Measurements from ENCODE around the gene ACER2. TPM values are rescaled to one million over a fixed set of nuclear protein-coding genes. Genes with fewer than 3 reads are reported as not detected.

ACER2 gene
- total and polyA plus RNA-seq, 2 donors (not counting 1 experiment from before 2014, with no cell fraction given), result 1.2 to 4.5 TPM

DNA sequence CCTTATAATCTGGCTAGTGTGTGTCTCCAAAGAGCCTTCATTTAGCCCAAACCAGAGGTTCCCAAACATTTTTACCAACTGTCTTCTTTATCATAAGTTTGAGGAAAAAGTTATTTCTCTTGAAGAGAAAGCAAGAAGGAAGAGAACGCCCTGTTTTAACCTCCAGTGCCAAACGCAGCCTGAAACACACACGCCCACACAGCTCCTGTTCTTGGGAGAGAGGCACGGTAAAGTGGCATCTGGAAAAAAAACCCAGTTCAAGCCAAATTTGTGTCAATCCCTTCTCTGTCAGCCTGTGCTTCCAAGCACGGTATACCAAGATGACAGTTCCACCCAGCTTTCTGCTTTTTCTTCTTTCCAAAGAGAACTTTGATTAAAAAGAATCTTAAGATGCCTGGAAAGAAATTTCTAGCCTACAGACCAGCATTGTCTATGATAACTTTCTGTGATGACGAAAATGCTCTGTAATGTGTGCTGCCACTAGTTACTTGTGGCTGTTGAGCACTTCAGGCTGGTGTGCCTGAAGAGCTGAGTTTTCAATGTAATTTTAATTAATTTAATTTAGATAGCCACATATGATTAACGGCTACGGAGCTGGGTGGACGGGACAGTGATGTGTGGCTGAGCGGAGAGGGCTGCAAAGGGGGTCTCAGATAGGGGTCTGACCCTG is 62.3 kb downstream of the ACER2 start:
- H3K4me3 ChIP-seq (replicated peaks in 1 of 4; ENCODE audit: control extremely low read depth in 1 of 4, insufficient read depth in 1 of 4, low read depth in 3 of 4, low read length in 4 of 4), result no peak overlapping the region
- H2AFZ ChIP-seq (ENCODE audit: low read length), result no peak overlapping the region
- H3K36me3 ChIP-seq (ENCODE audit: control insufficient read depth, insufficient read depth, low read length), result no peaks in the 10 kb centered on the region
- H3K27ac ChIP-seq (ENCODE audit: insufficient read depth, low read length), result no peak overlapping the region
- H4K20me1 ChIP-seq (ENCODE audit: control insufficient read depth, extremely low read depth, insufficient read depth, low read length), result no peaks in the 10 kb centered on the region
- peaks cover 4% of the 10 kb centered on the region for H3K4me1 ChIP-seq (ENCODE audit: control insufficient read depth, extremely low read depth, insufficient read depth, low read length)
- H3K79me2 ChIP-seq (ENCODE audit: control insufficient read depth, insufficient read depth, low read length), result no peaks in the 10 kb centered on the region
- peak in 1 of 2 donors; percentile 24 for DNase-seq (ENCODE audit: low read depth in 2 of 2)
- no peak overlapping the region for H3K9ac ChIP-seq (ENCODE audit: insufficient read depth, low read length)
- H3K9me3 ChIP-seq (ENCODE audit: control insufficient read depth, insufficient read depth, low read depth, low read length), result no peaks in the 10 kb centered on the region
- no peak for TF ChIP-seq EZH2 (IDR thresholded peaks at IDR 0.05; ENCODE audit: low read length, missing control alignments)
- TF ChIP-seq, protein P1, sequence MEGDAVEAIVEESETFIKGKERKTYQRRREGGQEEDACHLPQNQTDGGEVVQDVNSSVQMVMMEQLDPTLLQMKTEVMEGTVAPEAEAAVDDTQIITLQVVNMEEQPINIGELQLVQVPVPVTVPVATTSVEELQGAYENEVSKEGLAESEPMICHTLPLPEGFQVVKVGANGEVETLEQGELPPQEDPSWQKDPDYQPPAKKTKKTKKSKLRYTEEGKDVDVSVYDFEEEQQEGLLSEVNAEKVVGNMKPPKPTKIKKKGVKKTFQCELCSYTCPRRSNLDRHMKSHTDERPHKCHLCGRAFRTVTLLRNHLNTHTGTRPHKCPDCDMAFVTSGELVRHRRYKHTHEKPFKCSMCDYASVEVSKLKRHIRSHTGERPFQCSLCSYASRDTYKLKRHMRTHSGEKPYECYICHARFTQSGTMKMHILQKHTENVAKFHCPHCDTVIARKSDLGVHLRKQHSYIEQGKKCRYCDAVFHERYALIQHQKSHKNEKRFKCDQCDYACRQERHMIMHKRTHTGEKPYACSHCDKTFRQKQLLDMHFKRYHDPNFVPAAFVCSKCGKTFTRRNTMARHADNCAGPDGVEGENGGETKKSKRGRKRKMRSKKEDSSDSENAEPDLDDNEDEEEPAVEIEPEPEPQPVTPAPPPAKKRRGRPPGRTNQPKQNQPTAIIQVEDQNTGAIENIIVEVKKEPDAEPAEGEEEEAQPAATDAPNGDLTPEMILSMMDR (conservative IDR thresholded peaks at IDR 0.05 in 1 of 2, IDR thresholded peaks at IDR 0.05 in 1 of 2; ENCODE audit: low read depth in 1 of 2, low read length in 2 of 2), result no peak
- no peak overlapping the region for H3K4me2 ChIP-seq (ENCODE audit: extremely low read depth, insufficient read depth, low read length)
- H3K27me3 ChIP-seq (ENCODE audit: control insufficient read depth, insufficient read depth, low read length), result peaks cover 13% of the 10 kb centered on the region

DNA sequence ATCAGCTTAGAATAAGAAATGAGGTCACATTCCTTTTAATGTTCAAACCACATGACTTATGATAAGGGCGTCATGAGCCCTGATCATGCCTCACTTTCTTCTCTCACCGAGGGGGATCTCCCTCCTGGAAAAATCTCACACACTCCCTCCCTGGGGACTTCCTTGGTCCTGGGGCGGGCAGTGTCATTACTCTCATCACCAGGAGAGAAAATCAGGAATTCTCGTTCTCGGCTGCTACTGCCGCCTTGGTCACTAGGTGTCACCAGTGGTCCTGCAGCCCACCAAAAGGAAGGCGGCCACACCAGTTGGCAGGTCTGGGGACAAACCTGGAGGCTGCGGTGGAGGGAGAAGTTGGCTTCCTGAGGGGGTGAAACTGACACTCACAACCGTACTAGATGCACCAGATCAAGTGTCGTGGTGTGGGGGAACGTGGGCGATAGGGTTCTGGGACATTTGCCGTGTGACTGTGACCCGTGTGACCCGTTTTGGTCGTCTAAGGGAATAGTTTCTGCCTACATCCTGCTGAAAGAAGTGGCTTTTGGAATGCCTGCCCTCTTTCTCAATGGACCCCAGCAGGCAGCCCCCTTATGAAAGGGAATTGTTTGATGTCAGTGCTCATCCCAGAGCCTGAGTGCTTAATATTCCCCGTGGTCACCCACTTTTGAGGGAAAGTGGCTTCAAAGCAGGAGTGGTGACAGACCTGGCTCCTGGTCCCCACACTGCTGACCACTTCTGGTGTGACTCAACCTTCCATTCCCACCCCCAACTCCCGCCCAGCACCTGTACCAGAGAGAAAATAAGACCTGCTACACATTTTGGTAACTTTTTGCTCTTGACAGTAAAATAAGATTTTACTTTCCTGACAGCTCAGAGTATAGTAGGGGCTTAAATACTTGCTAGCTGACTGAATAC is 63.2 kb downstream of the ACER2 start:
- H3K27ac ChIP-seq (ENCODE audit: insufficient read depth, low read length), result no peak overlapping the region
- DNase-seq (ENCODE audit: low read depth in 2 of 2), result peak; percentile 43 to 52
- H4K20me1 ChIP-seq (ENCODE audit: control insufficient read depth, extremely low read depth, insufficient read depth, low read length), result no peaks in the 10 kb centered on the region
- no peaks in the 10 kb centered on the region for H3K9me3 ChIP-seq (ENCODE audit: control insufficient read depth, insufficient read depth, low read depth, low read length)
- H3K4me1 ChIP-seq (ENCODE audit: control insufficient read depth, extremely low read depth, insufficient read depth, low read length), result peaks cover 4% of the 10 kb centered on the region
- H3K9ac ChIP-seq (ENCODE audit: insufficient read depth, low read length), result no peak overlapping the region
- peak overlapping the region; percentile 81 for H2AFZ ChIP-seq (ENCODE audit: low read length)
- peak overlapping the region; percentile 35 for H3K4me2 ChIP-seq (ENCODE audit: extremely low read depth, insufficient read depth, low read length)
- H3K79me2 ChIP-seq (ENCODE audit: control insufficient read depth, insufficient read depth, low read length), result no peaks in the 10 kb centered on the region
- TF ChIP-seq, protein P1 (conservative IDR thresholded peaks at IDR 0.05 in 1 of 2, IDR thresholded peaks at IDR 0.05 in 1 of 2; ENCODE audit: low read depth in 1 of 2, low read length in 2 of 2), result peak; percentile 71 to 90
- no peak for TF ChIP-seq EZH2 (IDR thresholded peaks at IDR 0.05; ENCODE audit: low read length, missing control alignments)
- no peak overlapping the region for H3K4me3 ChIP-seq (replicated peaks in 1 of 4; ENCODE audit: control extremely low read depth in 1 of 4, insufficient read depth in 1 of 4, low read depth in 3 of 4, low read length in 4 of 4)
- H3K27me3 ChIP-seq (ENCODE audit: control insufficient read depth, insufficient read depth, low read length), result peaks cover 13% of the 10 kb centered on the region
- H3K36me3 ChIP-seq (ENCODE audit: control insufficient read depth, insufficient read depth, low read length), result no peaks in the 10 kb centered on the region

DNA sequence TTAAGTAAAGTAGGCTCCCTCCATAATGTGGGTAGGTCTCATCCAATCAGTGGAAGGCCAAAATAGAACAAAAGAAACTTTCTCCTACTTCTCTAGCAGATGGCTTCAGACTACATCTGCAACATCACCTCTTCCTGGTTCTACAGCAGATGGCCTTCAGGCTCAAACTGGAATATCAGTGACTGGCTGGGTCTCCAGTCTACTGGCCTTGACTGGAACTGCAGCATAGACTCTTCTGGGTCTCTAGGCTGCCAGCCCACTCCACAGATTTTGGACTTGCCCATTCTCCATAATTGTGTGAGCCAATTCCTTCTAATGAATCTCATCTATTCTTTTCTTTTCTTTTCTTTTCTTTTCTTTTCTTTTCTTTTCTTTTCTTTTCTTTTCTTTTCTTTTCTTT is 64.8 kb downstream of the ACER2 start:
- Histone ChIP-seq H3K4me1 (ENCODE audit: control insufficient read depth, extremely low read depth, insufficient read depth, low read length) (peaks cover 4% of the 10 kb centered on the region), H2AFZ (ENCODE audit: low read length) (no peak overlapping the region), H3K9ac (ENCODE audit: insufficient read depth, low read length) (no peak overlapping the region), H3K79me2 (ENCODE audit: control insufficient read depth, insufficient read depth, low read length) (no peaks in the 10 kb centered on the region), H3K4me2 (ENCODE audit: extremely low read depth, insufficient read depth, low read length) (no peak overlapping the region), H3K27ac (ENCODE audit: insufficient read depth, low read length) (no peak overlapping the region), H3K27me3 (ENCODE audit: control insufficient read depth, insufficient read depth, low read length) (peaks cover 14% of the 10 kb centered on the region), H3K36me3 (ENCODE audit: control insufficient read depth, insufficient read depth, low read length) (no peaks in the 10 kb centered on the region), H3K9me3 (ENCODE audit: control insufficient read depth, insufficient read depth, low read depth, low read length) (no peaks in the 10 kb centered on the region), H3K4me3 (replicated peaks in 1 of 4; ENCODE audit: control extremely low read depth in 1 of 4, insufficient read depth in 1 of 4, low read depth in 3 of 4, low read length in 4 of 4) (no peak overlapping the region), H4K20me1 (ENCODE audit: control insufficient read depth, extremely low read depth, insufficient read depth, low read length) (no peaks in the 10 kb centered on the region)
- DNase-seq (ENCODE audit: low read depth in 2 of 2), result no peak
- no peak for TF ChIP-seq EZH2 (IDR thresholded peaks at IDR 0.05; ENCODE audit: low read length, missing control alignments)
- TF ChIP-seq, protein P1 (conservative IDR thresholded peaks at IDR 0.05 in 1 of 2, IDR thresholded peaks at IDR 0.05 in 1 of 2; ENCODE audit: low read depth in 1 of 2, low read length in 2 of 2), result no peak

Measured in fibroblast of lung (primary cell).